Stimulated activated CD8-positive, alpha-beta memory T cell treated with anti-CD3 and anti-CD28 coated beads, Interleukin-7, amount 100 ng/mL, for 24 hours (primary cell): Measurements from ENCODE around the gene OR13A1.
"Not testable (repeated sequence)": the region's sequence is repeated elsewhere in the genome, so short reads cannot be mapped to it uniquely, and the experiment has no call there.

Experiments used
- DNase-seq: peaks from one replicate; pipeline ENCODE4 v3.0.0-alpha.2; 2020; ENCODE audit warnings: low read depth

OR13A1 gene

DNA sequence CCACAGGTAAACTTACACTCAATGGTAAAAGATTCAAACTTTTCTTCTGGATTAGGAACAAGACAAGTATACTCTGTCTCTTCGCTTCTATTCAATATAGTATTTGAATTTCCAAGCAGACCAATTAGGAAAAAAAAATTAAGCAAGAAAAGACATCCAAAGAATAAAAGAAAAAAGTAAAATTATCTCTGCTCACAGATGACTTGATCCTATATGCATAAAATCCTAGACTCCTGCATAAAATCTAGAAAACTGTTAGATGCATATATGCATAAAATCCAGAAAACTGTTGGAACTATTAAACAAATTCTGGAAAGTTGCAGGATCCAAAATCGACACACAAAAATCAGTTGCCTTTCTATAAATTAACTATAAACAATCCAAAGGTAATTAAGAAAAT, at the start of gene OR13A1:
Gene OR13A1 (minus strand): TSS at position 101 of the 400 bp plus-strand sequence. CDS start 11,186 bp downstream, outside the sequence.
- no peak for DNase-seq

- DNase-seq, result not testable (repeated sequence)
Measured at GRCh38 chr10:45361983-45362799, 46.8 kb upstream of the OR13A1 start.

DNA sequence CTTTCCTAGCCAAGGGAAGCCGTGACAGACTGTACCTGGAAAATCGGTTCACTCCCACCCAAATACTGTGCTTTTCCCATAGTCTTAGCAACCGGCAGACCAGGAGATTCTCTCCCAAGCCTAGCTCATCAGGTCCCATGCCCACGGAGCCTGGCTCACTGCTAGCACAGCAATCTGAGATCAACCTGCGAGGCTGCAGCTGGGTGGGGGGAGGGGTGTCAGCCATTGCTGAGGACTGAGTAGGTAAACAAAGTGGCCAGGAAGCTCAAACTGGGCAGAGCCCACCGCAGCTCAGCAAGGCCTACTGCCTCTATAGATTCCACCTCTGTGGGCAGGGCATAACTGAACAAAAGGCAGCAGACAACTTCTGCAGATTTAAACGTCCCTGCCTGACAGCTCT, 43.6 kb upstream of the OR13A1 start:
- DNase-seq, result not testable (repeated sequence)

GRCh38 chr10:45355494-45355893, 40.1 kb upstream of the OR13A1 start:
- no peak for DNase-seq

- no peak for DNase-seq
Measured at GRCh38 chr10:45354261-45354660, 38.9 kb upstream of the OR13A1 start.

DNA sequence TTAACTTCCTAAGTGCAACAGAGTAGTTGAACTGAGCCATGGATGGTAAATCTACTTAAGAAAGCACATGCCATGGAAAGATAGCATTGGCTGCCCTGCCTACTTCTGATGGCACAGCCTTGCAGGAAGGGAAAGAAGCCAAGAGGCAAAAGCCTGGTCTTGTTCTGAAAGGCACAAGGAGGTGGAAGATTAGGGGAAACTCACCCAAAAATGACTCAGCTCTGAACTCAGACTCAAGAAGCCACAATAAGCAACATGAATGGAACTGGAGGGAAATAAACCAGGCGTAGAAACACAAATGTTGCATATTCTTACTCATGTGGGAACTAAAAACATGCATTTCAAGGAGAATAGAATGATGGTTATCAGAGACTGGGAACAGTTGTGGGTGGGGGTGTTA, 37.8 kb upstream of the OR13A1 start:
- no peak for DNase-seq

DNA sequence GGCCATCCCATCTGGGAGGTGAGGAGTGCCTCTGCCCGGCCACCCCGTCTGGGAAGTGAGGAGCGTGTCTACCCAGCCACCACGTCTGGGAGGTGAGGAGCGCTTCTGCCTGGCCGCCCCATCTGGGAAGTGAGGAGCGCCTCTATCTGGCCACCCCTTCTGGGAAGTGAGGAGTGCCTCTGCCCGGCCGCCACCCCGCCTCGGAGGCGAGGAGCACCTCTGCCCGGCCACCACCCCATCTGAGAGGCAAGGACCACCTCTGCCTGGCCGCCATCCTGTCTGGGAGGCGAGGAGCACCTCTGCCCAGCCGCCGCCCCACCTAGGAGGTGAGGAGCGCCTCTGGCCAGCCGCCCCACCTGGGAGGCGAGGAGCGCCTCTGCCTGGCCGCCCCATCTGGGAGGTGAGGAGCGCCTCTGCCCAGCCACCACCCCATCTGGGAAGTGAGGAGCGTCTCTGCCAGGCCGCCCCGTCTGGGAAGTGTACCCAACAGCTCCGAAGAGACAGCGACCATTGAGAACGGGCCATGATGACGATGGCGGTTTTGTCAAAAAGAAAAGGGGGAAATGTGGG, 32.9 kb upstream of the OR13A1 start:
- not testable (repeated sequence) for DNase-seq

- DNase-seq, result not testable (repeated sequence)
Measured at GRCh38 chr10:45347464-45347863, 32.1 kb upstream of the OR13A1 start.

DNA sequence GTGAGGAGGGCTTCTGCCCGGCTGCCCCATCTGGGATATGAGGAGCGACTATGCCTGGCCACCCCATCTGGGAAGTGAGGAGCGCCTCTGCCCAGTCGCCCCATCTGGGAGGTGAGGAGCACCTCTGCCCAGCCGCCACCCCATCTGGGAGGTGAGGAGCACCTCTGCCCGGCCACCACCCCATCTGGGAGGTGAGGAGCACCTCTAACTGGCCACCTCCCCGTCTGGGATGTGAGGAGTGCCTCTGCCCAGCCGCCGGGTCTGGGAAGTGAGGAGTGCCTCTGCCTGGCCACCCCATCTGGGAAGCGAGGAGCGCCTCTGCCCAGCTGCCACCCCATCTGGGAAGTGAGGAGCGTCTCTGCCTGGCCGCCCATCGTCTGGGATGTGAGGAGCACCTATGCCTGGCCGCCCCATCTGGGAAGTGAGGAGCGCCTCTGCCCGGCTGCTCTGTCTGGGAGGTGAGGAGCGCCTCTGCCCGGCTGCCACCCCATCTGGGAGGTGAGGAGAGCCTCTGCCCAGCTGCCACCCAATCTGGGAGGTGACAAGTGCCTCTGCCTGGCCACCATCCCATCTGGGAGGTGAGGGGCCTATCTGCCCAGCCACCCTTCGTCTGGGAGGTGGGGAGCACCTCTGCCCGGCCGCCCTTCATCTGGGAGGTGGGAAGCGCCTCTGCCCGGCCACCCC, 31.4 kb upstream of the OR13A1 start:
- not testable (repeated sequence) for DNase-seq

GRCh38 chr10:45340420-45340819, 25.0 kb upstream of the OR13A1 start:
- DNase-seq, result not testable (repeated sequence)

DNA sequence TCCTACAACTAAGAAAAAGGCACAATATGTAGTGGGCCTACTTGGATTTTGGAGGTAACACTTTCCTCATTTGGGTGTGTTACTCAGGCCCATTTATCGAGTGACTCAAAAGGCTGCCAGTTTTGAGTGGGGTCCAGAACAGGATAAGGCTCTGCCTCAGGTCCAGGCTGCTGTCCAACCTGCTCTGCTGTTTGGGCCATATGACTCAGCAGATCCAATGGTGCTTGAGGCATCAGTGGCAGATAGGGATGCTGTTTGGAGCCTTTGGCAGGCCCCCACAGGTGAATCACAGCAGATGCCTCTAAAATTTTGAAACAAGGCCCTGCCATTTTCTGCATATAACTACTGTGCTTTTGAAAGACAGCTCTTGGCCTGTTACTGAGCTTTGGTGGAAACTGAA, 24.5 kb upstream of the OR13A1 start:
- DNase-seq, result no peak

DNA sequence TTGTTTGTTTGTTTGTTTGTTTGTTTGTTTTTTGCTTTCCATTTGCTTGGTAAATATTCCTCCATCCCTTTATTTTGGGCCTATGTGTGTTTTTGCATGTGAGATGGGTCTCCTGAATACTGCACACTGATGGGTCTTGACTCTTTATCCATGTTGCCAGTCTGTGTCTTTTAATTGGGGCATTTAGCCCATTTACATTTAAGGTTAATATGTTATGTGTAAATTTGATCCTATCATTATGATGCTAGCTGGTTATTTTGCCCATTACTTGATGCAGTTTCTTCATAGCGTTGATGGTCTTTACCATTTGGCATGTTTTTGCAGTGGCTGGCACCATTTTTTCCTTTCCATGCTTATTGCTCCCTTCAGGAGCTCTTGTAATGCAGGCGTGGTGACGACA, 16.4 kb upstream of the OR13A1 start:
- DNase-seq, result not testable (repeated sequence)

DNA sequence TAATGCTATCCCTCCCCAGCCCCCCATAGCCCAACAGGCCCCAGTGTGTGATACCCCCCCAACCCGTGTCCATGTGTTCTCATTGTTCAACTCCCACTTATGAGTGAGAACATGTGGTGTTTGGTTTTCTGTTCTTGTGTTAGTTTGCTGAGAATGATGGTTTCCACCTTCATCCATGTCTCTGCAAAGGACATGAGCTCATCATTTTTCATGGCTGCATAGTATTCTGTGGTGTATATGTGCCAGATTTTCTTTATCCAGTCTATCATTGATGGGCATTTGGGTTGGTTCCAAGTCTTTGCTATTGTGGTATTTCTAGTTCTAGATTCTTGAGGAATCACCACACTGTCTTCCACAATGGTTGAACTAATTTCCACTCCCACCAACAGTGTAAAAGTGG, 11.5 kb upstream of the OR13A1 start:
- not testable (repeated sequence) for DNase-seq

- DNase-seq, result no peak
Measured at GRCh38 chr10:45325116-45325515, 9.7 kb upstream of the OR13A1 start.

GRCh38 chr10:45319702-45320101, 4.3 kb upstream of the OR13A1 start:
- no peak for DNase-seq

GRCh38 chr10:45313264-45313873, 2.0 kb downstream of the OR13A1 start:
- DNase-seq, result no peak

- DNase-seq, result no peak
Measured at GRCh38 chr10:45308707-45309106, 6.7 kb downstream of the OR13A1 start.

GRCh38 chr10:45302573-45302972, 12.8 kb downstream of the OR13A1 start:
- no peak for DNase-seq

DNA sequence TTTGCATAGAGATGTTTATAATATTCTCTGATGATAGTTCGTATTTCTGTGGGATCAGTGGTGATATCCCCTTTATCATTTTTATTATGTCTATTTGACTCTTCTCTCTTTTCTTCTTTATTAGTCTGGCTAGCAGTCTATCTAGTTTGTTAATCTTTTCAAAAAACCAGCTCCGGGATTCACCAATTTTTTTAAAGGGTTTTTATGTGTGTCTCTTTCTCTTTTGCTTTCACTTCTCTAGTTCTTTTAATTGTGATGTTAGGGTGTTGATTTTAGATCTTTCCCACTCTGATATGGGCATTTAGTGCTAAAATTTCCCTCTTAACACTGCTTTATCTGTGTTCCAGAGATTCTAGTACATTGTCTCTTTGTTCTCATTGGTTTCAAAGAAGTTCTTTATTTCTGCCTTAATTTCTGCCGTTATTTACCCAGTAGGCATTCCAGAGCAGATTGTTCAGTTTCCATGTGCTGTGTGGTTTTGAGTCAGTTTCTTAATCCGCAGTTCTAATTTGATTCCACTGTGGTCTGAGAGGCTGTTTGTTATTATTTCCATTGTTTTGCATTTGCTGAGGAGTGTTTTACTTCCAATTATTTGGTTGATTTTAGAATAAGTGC, 17.0 kb downstream of the OR13A1 start:
- DNase-seq, result not testable (repeated sequence)

DNA sequence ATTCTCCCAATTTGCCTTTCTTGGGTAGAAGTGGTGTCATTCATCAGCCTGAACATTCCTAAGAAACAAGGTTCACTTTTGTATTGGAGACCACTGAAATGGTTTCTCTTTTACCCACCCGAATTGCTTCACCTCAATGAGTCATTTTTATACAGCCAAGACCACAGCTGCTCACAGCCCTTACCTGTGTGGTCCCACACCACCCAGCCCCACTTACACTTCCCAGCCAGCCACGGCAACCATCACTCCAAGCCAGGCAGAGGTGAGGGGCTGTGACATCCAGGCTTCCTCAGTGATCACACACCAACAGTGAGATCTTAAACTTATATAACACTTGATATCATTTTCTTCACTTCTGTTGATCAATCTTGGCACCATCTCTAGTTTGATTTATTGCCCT, 20.7 kb downstream of the OR13A1 start:
- DNase-seq, result no peak

DNA sequence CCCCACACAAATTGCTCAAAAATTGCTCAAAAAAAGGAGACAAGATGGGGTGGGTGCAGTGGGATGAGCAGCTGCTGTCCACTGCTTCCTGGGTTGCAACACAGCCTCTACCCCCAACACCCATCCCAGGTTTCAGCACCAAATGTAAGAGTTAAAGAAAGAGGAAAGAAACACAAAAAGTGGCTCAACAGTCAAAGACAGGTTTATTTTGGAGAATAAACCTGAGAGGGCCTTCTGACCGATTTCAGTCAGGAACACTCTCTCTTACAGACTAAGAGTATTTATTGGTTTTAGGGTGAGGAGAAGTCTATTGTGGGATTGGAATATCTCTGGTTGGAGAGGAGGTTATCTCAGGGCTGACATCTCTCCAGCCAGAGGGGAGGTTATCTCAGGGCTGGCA, 28.4 kb downstream of the OR13A1 start:
- DNase-seq, result no peak

DNA sequence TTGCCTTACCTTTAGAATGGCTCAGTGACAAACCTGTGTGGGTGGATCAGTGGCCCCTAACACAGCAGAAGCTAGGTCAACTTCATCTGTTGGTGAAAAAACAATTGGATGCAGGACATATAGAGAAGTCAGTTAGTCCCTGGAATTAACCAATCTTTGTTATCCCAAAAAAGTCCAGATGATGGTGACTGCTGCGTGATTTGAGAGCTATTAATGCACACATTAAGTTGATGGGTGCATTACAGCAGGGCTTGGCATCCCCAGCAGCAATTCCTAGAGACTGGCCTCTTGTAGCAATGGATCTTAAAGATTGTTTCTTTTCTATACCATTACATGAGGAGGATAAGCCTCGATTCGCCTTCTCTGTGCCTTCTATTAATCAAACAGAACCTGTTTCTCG, 33.3 kb downstream of the OR13A1 start:
- no peak for DNase-seq
